ENCODE results near the gene SLC17A7. TPM values are rescaled to one million over a fixed set of nuclear protein-coding genes. Genes with fewer than 3 reads are reported as not detected.

Gene SLC17A7
- total and polyA plus RNA-seq, 2 donors (not counting 1 experiment from before 2014, with no cell fraction given): 0.60 to 0.89 TPM

DNA sequence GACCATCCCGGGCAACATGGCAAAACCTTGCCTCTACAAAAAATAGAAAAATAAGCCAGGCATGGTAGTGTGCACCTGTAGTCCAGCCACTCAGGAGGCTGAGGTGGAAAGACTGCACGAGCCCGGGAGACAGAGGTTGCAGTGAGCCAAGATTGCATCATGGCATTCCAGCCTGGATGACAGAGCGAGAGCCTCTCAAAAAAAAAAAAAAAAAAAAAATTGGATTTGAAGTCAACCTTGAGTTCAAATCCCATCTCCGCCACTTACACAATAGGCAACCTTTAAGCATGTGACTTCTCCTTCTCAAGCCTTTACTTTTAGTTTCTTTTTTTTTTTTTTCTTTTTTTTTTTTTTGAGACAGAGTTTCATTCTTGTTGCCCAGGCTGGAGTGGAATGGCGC lies 41.3 kb downstream of the SLC17A7 start:
- H3K9ac ChIP-seq (ENCODE audit: low read length): no peak overlapping the region
- 93% methylated on average over 4 of the region's 6 CpGs for WGBS (ENCODE audit: insufficient coverage)
- TF ChIP-seq CTCF (IDR thresholded peaks at IDR 0.05) (no peak), EZH2 (IDR thresholded peaks at IDR 0.05; ENCODE audit: borderline replicate concordance, insufficient read depth, low read depth, low read length, poor library complexity, severe bottlenecking) (no peak)
- H3K4me1 Mint-ChIP-seq: peaks cover 18% of the 10 kb centered on the region
- DNase-seq (no peak), ATAC-seq (ENCODE audit: low read depth) (no peak)
- no peaks in the 10 kb centered on the region for H4K20me1 ChIP-seq (ENCODE audit: control insufficient read depth, insufficient read depth, low read length, poor library complexity, severe bottlenecking)
- ChIA-PET CTCF (no interaction called here), POLR2A (no interaction called here)
- H3K4me1 ChIP-seq (ENCODE audit: control insufficient read depth in 2 of 2, insufficient read depth in 2 of 2, low read length in 2 of 2): peaks cover 6 to 22% of the 10 kb centered on the region in 2 donors
- H3K4me2 ChIP-seq (replicated peaks; ENCODE audit: low read depth, low read length, poor library complexity, severe bottlenecking): no peak overlapping the region
- no peak overlapping the region for H3K4me3 ChIP-seq (ENCODE audit: control extremely low read depth in 1 of 5, extremely low read depth in 1 of 5, insufficient read depth in 1 of 5, low read depth in 2 of 5, low read length in 4 of 5)
- no peaks in the 10 kb centered on the region for H3K27me3 ChIP-seq (replicated peaks in 1 of 4; ENCODE audit: control extremely low read depth in 1 of 4, control insufficient read depth in 3 of 4, insufficient read depth in 4 of 4, low read length in 3 of 4)
- H2AFZ ChIP-seq (ENCODE audit: insufficient read depth, low read depth, low read length, poor library complexity, severe bottlenecking): no peak overlapping the region
- no peaks in the 10 kb centered on the region for H3K79me2 ChIP-seq (ENCODE audit: control insufficient read depth, insufficient read depth, low read length)
- H3K27me3 Mint-ChIP-seq: no peaks in the 10 kb centered on the region
- H3K9me3 Mint-ChIP-seq (ENCODE audit: insufficient read depth): no peaks in the 10 kb centered on the region
- H3K27ac Mint-ChIP-seq: no peak overlapping the region
- H3K4me3 Mint-ChIP-seq: no peak overlapping the region
- H3K36me3 ChIP-seq (replicated peaks in 1 of 2; ENCODE audit: control extremely low read depth in 1 of 2, control insufficient read depth in 1 of 2, extremely low read depth in 1 of 2, insufficient read depth in 2 of 2, low read length in 1 of 2): no peaks in the 10 kb centered on the region
- intact Hi-C loops (cut with micrococcal nuclease): no loop called here
- H3K27ac ChIP-seq (ENCODE audit: low read length in 2 of 2): no peak overlapping the region
- no peaks in the 10 kb centered on the region for H3K9me3 ChIP-seq (ENCODE audit: control extremely low read depth in 1 of 3, control insufficient read depth in 2 of 3, insufficient read depth in 1 of 3, low read length in 2 of 3)

DNA sequence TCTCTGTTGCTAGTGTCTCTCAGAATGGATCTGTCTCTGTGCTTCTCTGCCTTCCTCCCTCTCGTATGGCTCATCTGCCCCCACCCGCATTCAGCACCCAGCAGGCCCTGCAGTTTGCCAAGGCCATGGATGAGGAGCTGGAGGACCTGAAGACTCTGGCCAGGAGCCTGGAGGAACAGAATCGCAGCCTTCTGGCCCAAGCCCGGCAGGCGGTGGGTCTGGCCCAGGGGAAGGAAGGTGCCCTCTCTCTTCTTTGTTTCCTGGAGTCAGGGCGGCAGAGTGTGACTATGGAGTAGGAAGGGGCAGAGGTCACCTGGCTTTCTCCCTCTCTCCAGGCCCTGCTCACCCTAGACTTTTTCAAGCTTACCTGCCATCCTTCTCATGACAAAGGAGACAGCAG lies 42.4 kb downstream of the SLC17A7 start:
- H3K79me2 ChIP-seq (ENCODE audit: control insufficient read depth, insufficient read depth, low read length): no peaks in the 10 kb centered on the region
- ChIA-PET POLR2A (no interaction called here), CTCF (interaction anchor here (1.0 kb wide), 1 partner anchor 97 kb away, joined by 3 read pairs; no protein-coding TSS in a partner anchor)
- H3K9ac ChIP-seq (ENCODE audit: low read length): no peak overlapping the region
- peaks cover 6 to 20% of the 10 kb centered on the region in 2 donors for H3K4me1 ChIP-seq (ENCODE audit: control insufficient read depth in 2 of 2, insufficient read depth in 2 of 2, low read length in 2 of 2)
- TF ChIP-seq CTCF (IDR thresholded peaks at IDR 0.05) (no peak), EZH2 (IDR thresholded peaks at IDR 0.05; ENCODE audit: borderline replicate concordance, insufficient read depth, low read depth, low read length, poor library complexity, severe bottlenecking) (no peak)
- H4K20me1 ChIP-seq (ENCODE audit: control insufficient read depth, insufficient read depth, low read length, poor library complexity, severe bottlenecking): no peaks in the 10 kb centered on the region
- no peaks in the 10 kb centered on the region for H3K27me3 Mint-ChIP-seq
- no peaks in the 10 kb centered on the region for H3K9me3 Mint-ChIP-seq (ENCODE audit: insufficient read depth)
- H3K9me3 ChIP-seq (ENCODE audit: control extremely low read depth in 1 of 3, control insufficient read depth in 2 of 3, insufficient read depth in 1 of 3, low read length in 2 of 3): no peaks in the 10 kb centered on the region
- no peak for DNase-seq
- H3K27ac Mint-ChIP-seq: peak overlapping the region; percentile 20
- no peak overlapping the region for H3K27ac ChIP-seq (ENCODE audit: low read length in 2 of 2)
- H3K4me3 ChIP-seq (ENCODE audit: control extremely low read depth in 1 of 5, extremely low read depth in 1 of 5, insufficient read depth in 1 of 5, low read depth in 2 of 5, low read length in 4 of 5): no peak overlapping the region
- ATAC-seq (ENCODE audit: low read depth): no peak
- no peak overlapping the region for H3K4me3 Mint-ChIP-seq
- 100% methylated on average over 4 of the region's 6 CpGs for WGBS (ENCODE audit: insufficient coverage)
- no peaks in the 10 kb centered on the region for H3K36me3 ChIP-seq (replicated peaks in 1 of 2; ENCODE audit: control extremely low read depth in 1 of 2, control insufficient read depth in 1 of 2, extremely low read depth in 1 of 2, insufficient read depth in 2 of 2, low read length in 1 of 2)
- no peak overlapping the region for H3K4me2 ChIP-seq (replicated peaks; ENCODE audit: low read depth, low read length, poor library complexity, severe bottlenecking)
- no peaks in the 10 kb centered on the region for H3K27me3 ChIP-seq (replicated peaks in 1 of 4; ENCODE audit: control extremely low read depth in 1 of 4, control insufficient read depth in 3 of 4, insufficient read depth in 4 of 4, low read length in 3 of 4)
- H3K4me1 Mint-ChIP-seq: peaks cover 12% of the 10 kb centered on the region
- no peak overlapping the region for H2AFZ ChIP-seq (ENCODE audit: insufficient read depth, low read depth, low read length, poor library complexity, severe bottlenecking)
- intact Hi-C loops (cut with micrococcal nuclease): no loop called here
